H1 (cell line): ENCODE results near the gene STARD3. TPM values are rescaled to one million over a fixed set of nuclear protein-coding genes. Genes with fewer than 3 reads are reported as not detected.

Source experiments
- BACH1 ChIP-seq: IDR thresholded peaks from 2 replicates; pipeline ENCODE4 v1.6.1; 2012; ENCODE audit warnings: low read length, improper control_type of control experiment
- polyA plus RNA-seq, 7 experiments: library from polyadenylated mRNA; depleted of rRNA in 3 of 7; stranded (reverse) in 5 of 7; unstranded in 2 of 7; fragments of >200 nt in 5 of 7; fragments of 200-250 nt in 2 of 7; gene quantifications; 1 replicate in 5 of 7; 2 replicates in 1 of 7; 4 replicates in 1 of 7; pipeline versions ENCODE4 v1.2.1 to v1.2.3, GENCODE V29; 2011 to 2013; ENCODE audit warnings: missing spikeins in 2 of 7, mixed read lengths in 2 of 7
- total RNA-seq: library from RNA; stranded (reverse); fragmentation: NEBNext Ultra II Directional; extraction: Animal tissue kit (Norgen Biotek cat#: 25700); gene quantifications from 2 replicates; pipeline ENCODE4 v1.2.1, GENCODE V29; 2021

The STARD3 gene
- total and polyA plus RNA-seq, 2 of the 8 experiments (the other 6 are each of a cell fraction or from before 2014, with no cell fraction given): 47.6 to 80.3 TPM

DNA sequence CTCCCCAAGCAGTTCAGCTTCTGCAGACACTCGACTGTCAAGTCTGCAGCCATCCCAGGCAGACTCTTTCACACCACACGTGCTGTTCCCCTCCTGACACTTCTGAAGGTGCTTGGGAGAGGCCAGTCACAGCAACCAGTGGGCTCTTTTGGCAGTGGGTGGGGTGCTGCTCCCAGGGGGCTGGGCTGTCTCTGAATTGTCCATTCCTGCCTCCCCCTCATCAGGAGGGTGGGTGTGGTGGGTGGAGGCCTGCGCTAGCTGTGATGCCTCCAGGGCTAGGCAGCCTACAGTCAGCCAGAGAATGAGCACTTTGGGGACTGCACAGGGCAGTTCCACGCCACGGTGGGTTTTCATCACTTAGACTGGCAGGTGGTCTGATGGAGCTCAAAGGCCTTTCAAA lies 10.3 kb downstream of the STARD3 start (continued):
- no peak for TF ChIP-seq BACH1
- TF ChIP-seq, all 59 proteins: peak for 0
